HG02798 (cell line): ENCODE measurements around the gene MYO3B.

Experiments
- ATAC-seq: cut with Tn5 transposase; IDR thresholded peaks from one replicate; pipeline ENCODE4 v1.9.1; 2021; ENCODE audit warnings: mild to moderate bottlenecking; ENCODE audit not compliant: unreplicated experiment, poor library complexity

Gene MYO3B

GRCh38 chr2:170288859-170289258 lies 110.9 kb downstream of the MYO3B start:
- ATAC-seq, result no peak

GRCh38 chr2:170291474-170291873 lies 113.5 kb downstream of the MYO3B start:
- no peak for ATAC-seq

- ATAC-seq, result no peak
Measured at GRCh38 chr2:170292415-170292814, 114.5 kb downstream of the MYO3B start.

GRCh38 chr2:170297496-170297895 lies 119.5 kb downstream of the MYO3B start:
- ATAC-seq, result no peak

GRCh38 chr2:170298115-170298514 lies 120.2 kb downstream of the MYO3B start:
- peak; percentile 91 for ATAC-seq

GRCh38 chr2:170298861-170299429 lies 121.0 kb downstream of the MYO3B start:
- ATAC-seq, result no peak

- no peak for ATAC-seq
Measured at GRCh38 chr2:170300993-170301392, 123.0 kb downstream of the MYO3B start.

- no peak for ATAC-seq
Measured at GRCh38 chr2:170301626-170302025, 123.7 kb downstream of the MYO3B start.

GRCh38 chr2:170305711-170306110 lies 127.8 kb downstream of the MYO3B start:
- no peak for ATAC-seq

- ATAC-seq, result no peak
Measured at GRCh38 chr2:170306293-170306873, 128.4 kb downstream of the MYO3B start.

GRCh38 chr2:170307052-170307451 lies 129.1 kb downstream of the MYO3B start:
- ATAC-seq, result no peak

GRCh38 chr2:170307555-170308351 lies 129.8 kb downstream of the MYO3B start:
- ATAC-seq, result no peak

- peak; percentile 46 for ATAC-seq
Measured at GRCh38 chr2:170310876-170311502, 133.0 kb downstream of the MYO3B start.

- ATAC-seq, result no peak
Measured at GRCh38 chr2:170313347-170313991, 135.5 kb downstream of the MYO3B start.

- ATAC-seq, result no peak
Measured at GRCh38 chr2:170313992-170314348, 136.0 kb downstream of the MYO3B start.

- ATAC-seq, result no peak
Measured at GRCh38 chr2:170314744-170315447, 136.9 kb downstream of the MYO3B start.

- ATAC-seq, result no peak
Measured at GRCh38 chr2:170320948-170321347, 143.0 kb downstream of the MYO3B start.

- ATAC-seq, result no peak
Measured at GRCh38 chr2:170321526-170321925, 143.6 kb downstream of the MYO3B start.

- no peak for ATAC-seq
Measured at GRCh38 chr2:170322140-170322766, 144.3 kb downstream of the MYO3B start.

- ATAC-seq, result no peak
Measured at GRCh38 chr2:170323743-170324142, 145.8 kb downstream of the MYO3B start.
